Esophagus muscularis mucosa (tissue), 4 donors: ENCODE measurements around the gene ZNF618.

Experiments
- CTCF ChIP-seq, 3 experiments: fragments of 200-600 bp in 2 of 3; fragments of 450-650 bp in 1 of 3; sonication (generic) in 2 of 3; IDR thresholded peaks; one replicate each; pipeline ENCODE4 v1.5.1; 2017 to 2019; ENCODE audit warnings: antibody characterized with exemption in 3 of 3, mild to moderate bottlenecking in 2 of 3, moderate library complexity in 1 of 3
- EP300 ChIP-seq: sonication (generic); formaldehyde crosslinking; IDR thresholded peaks from one replicate; pipeline ENCODE4 v1.6.1; 2017; ENCODE audit warnings: antibody characterized with exemption
- POLR2A ChIP-seq: fragments of 450-650 bp; IDR thresholded peaks from one replicate; pipeline ENCODE4 v1.6.1; 2017; ENCODE audit warnings: antibody characterized with exemption, moderate library complexity, mild to moderate bottlenecking, low read depth
- POLR2AphosphoS5 ChIP-seq, 2 donors: sonication (generic); formaldehyde crosslinking; IDR thresholded peaks; one replicate each; pipeline ENCODE4 v1.6.1; 2017; ENCODE audit warnings: antibody characterized with exemption in 2 of 2

DNA sequence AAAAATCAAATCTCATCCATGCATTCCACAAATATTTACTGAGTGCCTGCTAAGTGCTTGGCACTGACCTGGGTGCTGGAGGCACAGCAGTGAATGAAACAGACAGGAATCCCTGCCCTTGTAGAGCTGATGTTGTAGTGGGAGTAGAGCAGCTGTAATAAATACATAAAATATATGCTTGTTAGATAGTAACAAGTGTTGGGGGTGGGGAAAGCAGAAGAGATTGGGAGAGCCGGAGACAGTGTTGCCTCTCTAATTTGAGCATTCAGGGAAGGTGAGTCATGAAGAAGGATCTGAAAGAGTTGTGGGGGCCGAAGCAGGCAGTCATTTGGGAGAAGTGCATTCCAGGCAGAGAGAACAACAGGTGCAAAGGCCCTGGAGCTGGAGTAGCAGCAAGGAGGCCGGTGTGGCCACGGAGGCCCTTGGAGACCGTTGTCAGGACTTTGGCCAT, 97.9 kb downstream of the ZNF618 start:
- no peak for TF ChIP-seq CTCF (IDR thresholded peaks at IDR 0.05)
- TF ChIP-seq EP300 = no peak
- no peak for TF ChIP-seq POLR2AphosphoS5 (IDR thresholded peaks at IDR 0.05)
- TF ChIP-seq POLR2A = no peak
